GM23338 (cell line): ENCODE data around the gene AQP10. TPM values are rescaled to one million over a fixed set of nuclear protein-coding genes. Genes with fewer than 3 reads are reported as not detected.

ENCODE experiments used
- ATAC-seq: fragments of 200-7000 bp; cut with Tn5 transposase; 3 replicates; pipeline ENCODE4 v1.9.1; 2020
- DNase-seq: peaks from one replicate; pipeline ENCODE4 v3.0.0-alpha.2; 2015; ENCODE audit warnings: low spot score
- H2AFZ ChIP-seq: fragments of 200-600 bp; sonication (generic); 2 replicates; pipeline ENCODE4 v1.8.0; 2016; ENCODE audit warnings: antibody characterized with exemption, mild to moderate bottlenecking, moderate library complexity
- H3F3A ChIP-seq: fragments of 200-600 bp; sonication (generic); replicated peaks from 2 replicates; pipeline ENCODE4 v1.8.0; 2017; ENCODE audit warnings: antibody characterized with exemption, mixed run types, low read depth
- H3K27ac ChIP-seq: fragments of 200-600 bp; sonication (generic); 2 replicates; pipeline ENCODE4 v1.6.1; 2016; ENCODE audit warnings: low read depth
- H3K27me3 ChIP-seq: fragments of 200-600 bp; sonication (generic); 2 replicates; pipeline ENCODE4 v1.8.0; 2016; ENCODE audit warnings: mild to moderate bottlenecking, mixed run types, moderate library complexity; ENCODE audit not compliant: insufficient read depth
- H3K36me3 ChIP-seq: fragments of 200-600 bp; sonication (generic); 2 replicates; pipeline ENCODE4 v1.8.0; 2016; ENCODE audit warnings: mild to moderate bottlenecking; ENCODE audit not compliant: insufficient read depth
- H3K4me1 ChIP-seq: fragments of 200-600 bp; sonication (generic); 2 replicates; pipeline ENCODE4 v1.8.0; 2016; ENCODE audit warnings: mild to moderate bottlenecking, moderate library complexity; ENCODE audit not compliant: insufficient read depth
- H3K4me2 ChIP-seq: fragments of 200-600 bp; sonication (generic); 2 replicates; pipeline ENCODE4 v1.7.1; 2017; ENCODE audit warnings: mixed run types
- H3K4me3 ChIP-seq: fragments of 200-600 bp; sonication (generic); 2 replicates; pipeline ENCODE4 v1.6.1; 2016; ENCODE audit warnings: mixed run types
- H3K79me2 ChIP-seq: fragments of 200-600 bp; sonication (generic); replicated peaks from 2 replicates; pipeline ENCODE4 v1.8.0; 2017; ENCODE audit warnings: mild to moderate bottlenecking; ENCODE audit not compliant: insufficient read depth
- H3K9me2 ChIP-seq: fragments of 200-600 bp; sonication (generic); 2 replicates; pipeline ENCODE4 v1.8.0; 2017; ENCODE audit not compliant: insufficient read depth
- H4K20me1 ChIP-seq: fragments of 200-600 bp; sonication (generic); replicated peaks from 2 replicates; pipeline ENCODE4 v1.8.0; 2017; ENCODE audit warnings: mild to moderate bottlenecking; ENCODE audit not compliant: insufficient read depth
- H3K27ac Mint-ChIP-seq: 2 replicates; pipeline ENCODE4 v1.8.0; 2020; ENCODE audit warnings: inconsistent platforms, mild to moderate bottlenecking, moderate library complexity, mixed read lengths
- H3K27me3 Mint-ChIP-seq: 3 replicates; pipeline ENCODE4 v1.8.0; 2022; ENCODE audit warnings: low read depth, mild to moderate bottlenecking, moderate library complexity, mixed read lengths, inconsistent platforms; ENCODE audit not compliant: insufficient read depth, poor library complexity
- H3K36me3 Mint-ChIP-seq: 3 replicates; pipeline ENCODE4 v1.8.0; 2021; ENCODE audit warnings: low read depth, mild to moderate bottlenecking, inconsistent platforms, moderate library complexity, mixed read lengths
- H3K4me1 Mint-ChIP-seq: 3 replicates; pipeline ENCODE4 v1.8.0; 2020; ENCODE audit warnings: mild to moderate bottlenecking, inconsistent platforms, mixed read lengths
- H3K4me3 Mint-ChIP-seq: 3 replicates; pipeline ENCODE4 v1.8.0; 2021; ENCODE audit warnings: moderate library complexity, mild to moderate bottlenecking, inconsistent platforms, mixed read lengths
- H3K9me3 Mint-ChIP-seq: 3 replicates; pipeline ENCODE4 v1.8.0; 2020; ENCODE audit warnings: moderate library complexity, mild to moderate bottlenecking, inconsistent platforms, mixed read lengths
- CREB1 ChIP-seq: fragments of 250-450 bp; sonication (Bioruptor Pico); IDR thresholded peaks from 2 replicates; pipeline ENCODE4 v1.5.0; 2020; ENCODE audit warnings: low read depth, mild to moderate bottlenecking, moderate library complexity
- CTCF ChIP-seq, 2 experiments: fragments of 200-600 bp in 1 of 2; sonication (generic) in 1 of 2; conservative IDR thresholded peaks; 2 replicates each; pipeline versions ENCODE4 v1.5.1 to v1.6.1; 2016 to 2017; ENCODE audit warnings: antibody characterized with exemption in 2 of 2, low read depth in 2 of 2, mild to moderate bottlenecking in 2 of 2, moderate library complexity in 1 of 2
- ETS1 ChIP-seq: IDR thresholded peaks from 2 replicates; pipeline ENCODE4 v1.6.1; 2016; ENCODE audit warnings: antibody characterized with exemption
- NANOG ChIP-seq: IDR thresholded peaks from 2 replicates; pipeline ENCODE4 v1.6.1; 2016; ENCODE audit warnings: antibody characterized with exemption, borderline replicate concordance
- POLR2AphosphoS5 ChIP-seq: IDR thresholded peaks from 2 replicates; pipeline ENCODE4 v1.6.1; 2016; ENCODE audit warnings: antibody characterized with exemption, low read depth
- REST ChIP-seq: IDR thresholded peaks from one replicate; pipeline ENCODE4 v1.6.1; 2018; ENCODE audit warnings: antibody characterized with exemption; ENCODE audit not compliant: unreplicated experiment
- ZNF462 ChIP-seq: fragments of 250-450 bp; sonication (Bioruptor Pico); IDR thresholded peaks from 2 replicates; pipeline ENCODE4 v1.5.0; 2020; ENCODE audit warnings: mild to moderate bottlenecking, moderate library complexity
- polyA plus RNA-seq: library from polyadenylated mRNA; unstranded; fragments of >200 nt; fragmentation: Nextera tagmentation; extraction: Ambion mirVana; gene quantifications from 2 replicates; pipeline ENCODE4 v1.2.1, GENCODE V29; 2016
- total RNA-seq: library from RNA; depleted of rRNA; stranded (reverse); fragments of >200 nt; shearing (Covaris generic); gene quantifications from 2 replicates; pipeline ENCODE4 v1.2.3, GENCODE V29; 2014

AQP10 gene
- total and polyA plus RNA-seq, 2 experiments from 2014 or later: not detected

- TF ChIP-seq ZNF462 (CRISPR knock-in tag): no peak
- no peak for TF ChIP-seq POLR2AphosphoS5
Observed at GRCh38 chr1:154304664-154305337, 16.1 kb upstream of the AQP10 start (continued).

- Mint-ChIP-seq H3K27ac (no peak overlapping the region), H3K36me3 (no peaks in the 10 kb centered on the region), H3K9me3 (peaks cover 5% of the 10 kb centered on the region), H3K4me3 (no peak overlapping the region), H3K27me3 (peaks cover 5% of the 10 kb centered on the region), H3K4me1 (no peaks in the 10 kb centered on the region)
- Histone ChIP-seq H3K27ac (no peak overlapping the region), H4K20me1 (no peaks in the 10 kb centered on the region), H3K36me3 (no peaks in the 10 kb centered on the region), H3K4me1 (no peaks in the 10 kb centered on the region), H3F3A (no peaks in the 10 kb centered on the region), H3K79me2 (no peaks in the 10 kb centered on the region), H3K4me2 (no peak overlapping the region), H2AFZ (no peak overlapping the region), H3K27me3 (no peaks in the 10 kb centered on the region), H3K4me3 (no peak overlapping the region), H3K9me2 (no peaks in the 10 kb centered on the region)
- DNase-seq: no peak
- no peak for ATAC-seq
- TF ChIP-seq REST: no peak
- TF ChIP-seq ETS1: no peak
- TF ChIP-seq NANOG: no peak
- no peak for TF ChIP-seq CREB1 (CRISPR knock-in tag)
- no peak for TF ChIP-seq CTCF (conservative IDR thresholded peaks at IDR 0.05; ENCODE audit: low read depth in 2 of 2)
- TF ChIP-seq POLR2AphosphoS5: no peak
Observed at GRCh38 chr1:154306151-154306550, 14.7 kb upstream of the AQP10 start.
